IMR-90 (cell line): ENCODE data around the gene FAM177A1. TPM values are rescaled to one million over a fixed set of nuclear protein-coding genes. Genes with fewer than 3 reads are reported as not detected.

Source experiments
- ATAC-seq: fragments of 200-7000 bp; cut with Tn5 transposase; 2 replicates; pipeline ENCODE4 v1.9.1; 2020; ENCODE audit warnings: low read depth, mild to moderate bottlenecking, moderate library complexity
- BruUV-seq: library from RNA; stranded (reverse); fragments of 400-500 nt; replicated peaks from 2 replicates; lab custom pipeline; 2021; lab: Mats Ljungman, UMichigan
- CTCF ChIA-PET: fragments of 300-600 bp; formaldehyde crosslinking; extraction: SDS; loops from one replicate; lab custom pipeline; 2021; ENCODE audit warnings: antibody characterized with exemption; lab: Yijun Ruan, JAX
- POLR2A ChIA-PET: fragments of 300-600 bp; sonication (Branson Sonifier 250); formaldehyde crosslinking; loops from one replicate; lab custom pipeline; 2022; ENCODE audit warnings: antibody characterized with exemption; ENCODE audit not compliant: unreplicated experiment; lab: Charles Lee
- DNase-seq: peaks from one replicate; pipeline ENCODE4 v3.0.0; 2013
- H2AFZ ChIP-seq: replicated peaks from 2 replicates; pipeline ENCODE3; 2013; ENCODE audit warnings: low read length, mild to moderate bottlenecking; ENCODE audit not compliant: poor library complexity
- H2AK5ac ChIP-seq: 2 replicates; pipeline ENCODE4 v1.6.1; 2013; ENCODE audit warnings: low read depth, low read length, inconsistent platforms
- H2AK9ac ChIP-seq: replicated peaks from 2 replicates; pipeline ENCODE3; 2013; ENCODE audit warnings: mild to moderate bottlenecking, low read depth, low read length, moderate library complexity; ENCODE audit not compliant: poor library complexity
- H2BK120ac ChIP-seq: 2 replicates; pipeline ENCODE4 v1.6.1; 2013; ENCODE audit warnings: low read depth, low read length, inconsistent platforms
- H2BK15ac ChIP-seq: 3 replicates; pipeline ENCODE4 v1.6.1; 2013; ENCODE audit warnings: low read depth, low read length, inconsistent platforms
- H2BK20ac ChIP-seq: 2 replicates; pipeline ENCODE4 v1.6.1; 2013; ENCODE audit warnings: low read depth, mild to moderate bottlenecking, inconsistent platforms, low read length, moderate library complexity
- H2BK5ac ChIP-seq: 2 replicates; pipeline ENCODE4 v1.6.1; 2013; ENCODE audit warnings: mild to moderate bottlenecking, low read depth, low read length, inconsistent platforms; ENCODE audit not compliant: poor library complexity, severe bottlenecking
- H3K14ac ChIP-seq: replicated peaks from 2 replicates; pipeline ENCODE4 v1.6.1; 2013; ENCODE audit warnings: low read depth, low read length, inconsistent platforms
- H3K18ac ChIP-seq: 2 replicates; pipeline ENCODE4 v1.6.1; 2013; ENCODE audit warnings: low read depth, low read length, control low read depth
- H3K23ac ChIP-seq: 2 replicates; pipeline ENCODE4 v1.6.1; 2013; ENCODE audit warnings: low read depth, low read length, inconsistent platforms
- H3K27ac ChIP-seq: 2 replicates; pipeline ENCODE4 v1.5.1; 2013; ENCODE audit warnings: mild to moderate bottlenecking, control low read depth, low read length; ENCODE audit not compliant: insufficient read depth
- H3K27me3 ChIP-seq: 2 replicates; pipeline ENCODE4 v1.6.1; 2013; ENCODE audit warnings: low read length; ENCODE audit not compliant: control insufficient read depth, insufficient read depth
- H3K36me3 ChIP-seq: 2 replicates; pipeline ENCODE4 v1.6.1; 2013; ENCODE audit warnings: low read length, mixed read lengths; ENCODE audit not compliant: control insufficient read depth, insufficient read depth
- H3K4ac ChIP-seq: 2 replicates; pipeline ENCODE4 v1.6.1; 2013; ENCODE audit warnings: low read depth, low read length, inconsistent platforms
- H3K4me1 ChIP-seq: 2 replicates; pipeline ENCODE4 v1.6.1; 2013; ENCODE audit warnings: low read length, mixed read lengths; ENCODE audit not compliant: control insufficient read depth, insufficient read depth
- H3K4me2 ChIP-seq: 2 replicates; pipeline ENCODE4 v1.6.1; 2013; ENCODE audit warnings: low read depth, mild to moderate bottlenecking, control low read depth, low read length, moderate library complexity
- H3K4me3 ChIP-seq: 2 replicates; pipeline ENCODE4 v1.5.1; 2013; ENCODE audit warnings: low read depth, mild to moderate bottlenecking, control low read depth, low read length, moderate library complexity; ENCODE audit not compliant: insufficient read depth
- H3K56ac ChIP-seq: 2 replicates; pipeline ENCODE4 v1.6.1; 2013; ENCODE audit warnings: low read length, inconsistent platforms; ENCODE audit not compliant: insufficient read depth; ENCODE audit errors: extremely low read depth
- H3K79me1 ChIP-seq, 2 experiments: 2 replicates each; pipeline ENCODE4 v1.6.1; 2013; ENCODE audit warnings: low read length in 2 of 2, inconsistent platforms in 1 of 2, low read depth in 1 of 2
- H3K9ac ChIP-seq: 2 replicates; pipeline ENCODE4 v1.6.1; 2013; ENCODE audit warnings: low read depth, low read length, control low read depth
- H3K9me1 ChIP-seq: 2 replicates; pipeline ENCODE4 v1.6.1; 2013; ENCODE audit warnings: low read length, inconsistent platforms; ENCODE audit not compliant: insufficient read depth
- H3K9me3 ChIP-seq: 2 replicates; pipeline ENCODE4 v1.6.1; 2013; ENCODE audit warnings: low read length; ENCODE audit not compliant: control insufficient read depth, insufficient read depth
- H4K20me1 ChIP-seq: 2 replicates; pipeline ENCODE4 v1.6.1; 2013; ENCODE audit warnings: low read length, inconsistent platforms; ENCODE audit not compliant: insufficient read depth
- H4K5ac ChIP-seq: 2 replicates; pipeline ENCODE4 v1.6.1; 2013; ENCODE audit warnings: mild to moderate bottlenecking, low read depth, low read length, control low read depth
- H4K8ac ChIP-seq, 2 experiments: 2 replicates each; pipeline ENCODE4 v1.6.1; 2013; ENCODE audit warnings: low read depth in 2 of 2, low read length in 2 of 2, control low read depth in 1 of 2, inconsistent platforms in 1 of 2
- H4K91ac ChIP-seq: 2 replicates; pipeline ENCODE4 v1.6.1; 2013; ENCODE audit warnings: low read depth, low read length, inconsistent platforms; ENCODE audit not compliant: insufficient read depth
- CHD1 ChIP-seq: IDR thresholded peaks from 2 replicates; pipeline ENCODE4 v1.6.1; 2012; ENCODE audit warnings: low read depth, low read length, improper control_type of control experiment
- FOS ChIP-seq: fragments of 150-350 bp; IDR thresholded peaks from 2 replicates; pipeline ENCODE4 v1.6.1; 2016; ENCODE audit warnings: low read depth, low read length
- MAZ ChIP-seq: IDR thresholded peaks from 2 replicates; pipeline ENCODE4 v1.6.1; 2012; ENCODE audit warnings: low read depth, mild to moderate bottlenecking, low read length, improper control_type of control experiment, moderate library complexity, borderline replicate concordance
- WGBS, 2 experiments: methylation state at CpG; one replicate each; pipeline versions ENCODE4 v1.1.5 to v1.1.7; 2013; ENCODE audit warnings: missing lambda C conversion rate in 2 of 2; ENCODE audit not compliant: insufficient read length in 1 of 2; ENCODE audit errors: extremely low coverage in 2 of 2; 5-methylcytosine and 5-hydroxymethylcytosine counted together
- dilution Hi-C: fragments of 300-500 bp; cut with HindIII; formaldehyde crosslinking; loops from one replicate; pipeline ENCODE4 v1.14.3; 2018; ENCODE audit warnings: low sequenced_read_pairs; ENCODE audit not compliant: unreplicated experiment
- in situ Hi-C: fragments of 300-500 bp; cut with MboI; formaldehyde crosslinking; loops from 3 replicates; pipeline ENCODE4 v1.14.3; 2019; ENCODE audit warnings: low sequenced_read_pairs, inconsistent platforms, mixed read lengths
- intact Hi-C: fragments of 100-400 bp; cut with micrococcal nuclease; formaldehyde crosslinking; loops from 2 replicates; pipeline ENCODE4 v1.10.0; 2022
- polyA plus RNA-seq, 3 experiments: library from polyadenylated mRNA; depleted of rRNA; stranded (reverse); fragments of >200 nt; gene quantifications; 2 replicates each; pipeline ENCODE4 v1.2.3, GENCODE V29; 2012; ENCODE audit warnings: low replicate concordance in 1 of 3
- total RNA-seq: library from RNA; depleted of rRNA; stranded (reverse); fragments of >200 nt; gene quantifications from 2 replicates; pipeline ENCODE4 v1.2.3, GENCODE V29; 2012

Gene FAM177A1
- total and polyA plus RNA-seq, 2 of the 4 experiments (the other 2 are of a cell fraction) = 18.5 to 33.4 TPM

DNA sequence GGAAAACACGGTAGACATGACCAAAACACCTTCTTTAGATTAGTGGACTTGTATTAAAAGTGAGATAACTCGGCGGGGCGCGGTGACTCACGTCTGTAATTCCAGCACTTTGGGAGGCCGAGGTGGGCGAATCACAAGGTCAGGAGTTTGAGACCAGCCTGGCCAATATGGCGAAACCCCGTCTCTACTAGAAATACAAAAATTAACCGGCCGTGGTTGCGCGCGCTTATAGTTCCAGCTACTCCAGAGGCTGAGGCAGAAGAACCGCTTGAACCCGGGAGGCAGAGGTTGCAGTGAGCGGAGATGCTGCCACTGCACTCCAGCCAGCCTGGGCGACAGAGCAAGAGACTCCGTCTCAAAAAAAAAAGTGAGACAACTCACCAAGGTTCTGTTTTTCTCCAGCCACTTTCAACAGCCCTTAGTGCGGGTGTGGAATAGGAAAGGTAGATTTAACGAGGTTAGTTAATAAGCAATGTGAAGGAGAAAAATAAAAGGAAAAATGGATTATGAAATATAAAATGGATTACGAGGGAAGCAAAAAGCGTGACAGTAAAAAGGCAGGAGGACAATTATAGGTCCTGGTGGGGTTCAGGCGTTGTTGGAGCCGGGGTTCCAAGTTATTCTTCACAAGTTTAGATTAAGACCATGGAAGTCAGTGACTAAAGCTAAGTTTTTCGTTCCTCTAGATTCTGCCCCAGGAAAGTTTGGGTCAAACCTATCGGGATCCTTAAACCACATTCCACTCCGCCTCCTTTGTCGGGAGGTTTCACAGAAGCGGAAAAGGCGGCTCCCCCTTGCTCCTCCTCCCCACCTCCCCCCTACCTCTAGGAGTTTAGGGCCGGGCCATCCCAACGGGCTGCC is 75.2 kb downstream of the FAM177A1 start:
- Histone ChIP-seq H4K91ac (peak overlapping the region; percentile 97), H3K4ac (peak overlapping the region; percentile 97), H3K56ac (peak overlapping the region; percentile 100), H3K4me1 (peaks cover 5% of the 10 kb centered on the region), H3K9me3 (no peaks in the 10 kb centered on the region), H3K9ac (peak overlapping the region; percentile 92), H2BK5ac (peak overlapping the region; percentile 93), H3K9me1 (0 out of 2 replicates have a peak, but pooled peaks cover 6% of the 10 kb centered on the region), H3K27me3 (no peaks in the 10 kb centered on the region), H2BK15ac (peak overlapping the region; percentile 91; the same call in 1 of the 3 replicates), H2AK9ac (peak overlapping the region; percentile 97), H3K36me3 (peaks cover 6% of the 10 kb centered on the region), H4K8ac (peak overlapping the region; percentile 90 to 99), H3K4me3 (peak overlapping the region; percentile 82), H4K5ac (peak overlapping the region; percentile 63; the same call in 1 of the 2 replicates), H3K27ac (peak overlapping the region; percentile 92), H3K14ac (peak overlapping the region; percentile 72), H4K20me1 (no peaks in the 10 kb centered on the region), H3K18ac (peak overlapping the region; percentile 40), H2BK120ac (peak overlapping the region; percentile 96; the same call in 1 of the 2 replicates), H2BK20ac (no peak overlapping the region), H3K79me1 (peaks cover 24 to 67% of the 10 kb centered on the region in 2 experiments), H3K4me2 (peak overlapping the region; percentile 86), H2AK5ac (peak overlapping the region; percentile 83), H3K23ac (peak overlapping the region; percentile 52; the same call in 1 of the 2 replicates), H2AFZ (peak overlapping the region; percentile 100)
- ATAC-seq (peak; percentile 78), DNase-seq (no peak)
- intact Hi-C loops = no loop called here
- dilution Hi-C loops = no loop called here
- WGBS, 2 experiments = 0 to 100% methylated on average over 3 to 4 of the region's 34 CpGs
- in situ Hi-C loops = no loop called here
- ChIA-PET POLR2A (interaction anchor here (0.7 kb wide), 1 partner anchor 209 kb away, joined by 5 read pairs; no protein-coding TSS in a partner anchor), CTCF (interaction anchor here (0.7 kb wide), 1 partner anchor 283 kb away, joined by 3 read pairs; the partner anchor contains the start of gene NFKBIA)
- TF ChIP-seq MAZ (peak; percentile 85), CHD1 (peak; percentile 11; the same call in 1 of the 2 replicates), FOS (no peak)
- TSS peak; percentile 75 for BruUV-seq
